ENCODE measurements around the gene ZNF526. TPM values are rescaled to one million over a fixed set of nuclear protein-coding genes. Genes with fewer than 3 reads are reported as not detected.

The ZNF526 gene
- total RNA-seq, 2 donors from 2014 or later, result 15.7 to 16.0 TPM

- Mint-ChIP-seq H3K36me3 (ENCODE audit: low read depth) (peaks cover 64% of the 10 kb centered on the region), H3K27ac (no peak overlapping the region), H3K4me1 (peaks cover 1% of the 10 kb centered on the region), H3K4me3 (no peak overlapping the region), H3K9me3 (no peaks in the 10 kb centered on the region), H3K27me3 (ENCODE audit: insufficient read depth) (no peaks in the 10 kb centered on the region)
- Histone ChIP-seq H3K4me3 (ENCODE audit: low read length) (no peak overlapping the region), H3K9ac (ENCODE audit: extremely low read depth, low read length, poor library complexity, severe bottlenecking) (no peak overlapping the region), H3K9me3 (ENCODE audit: control insufficient read depth, low read length) (no peaks in the 10 kb centered on the region), H3K27ac (ENCODE audit: low read depth, low read length) (no peak overlapping the region), H3K27me3 (ENCODE audit: control insufficient read depth, insufficient read depth, low read length, poor library complexity, severe bottlenecking) (no peaks in the 10 kb centered on the region), H3K36me3 (ENCODE audit: control insufficient read depth, insufficient read depth, low read length) (peaks cover 63% of the 10 kb centered on the region), H3K4me1 (ENCODE audit: control insufficient read depth, insufficient read depth, low read length) (no peaks in the 10 kb centered on the region)
- 95 to 100% methylated on average over 6 to 11 of the region's 11 CpGs for WGBS, 2 experiments (ENCODE audit: insufficient coverage in 1 of 2, insufficient read length in 1 of 2)
- no peak for DNase-seq
- TF ChIP-seq, protein P1, sequence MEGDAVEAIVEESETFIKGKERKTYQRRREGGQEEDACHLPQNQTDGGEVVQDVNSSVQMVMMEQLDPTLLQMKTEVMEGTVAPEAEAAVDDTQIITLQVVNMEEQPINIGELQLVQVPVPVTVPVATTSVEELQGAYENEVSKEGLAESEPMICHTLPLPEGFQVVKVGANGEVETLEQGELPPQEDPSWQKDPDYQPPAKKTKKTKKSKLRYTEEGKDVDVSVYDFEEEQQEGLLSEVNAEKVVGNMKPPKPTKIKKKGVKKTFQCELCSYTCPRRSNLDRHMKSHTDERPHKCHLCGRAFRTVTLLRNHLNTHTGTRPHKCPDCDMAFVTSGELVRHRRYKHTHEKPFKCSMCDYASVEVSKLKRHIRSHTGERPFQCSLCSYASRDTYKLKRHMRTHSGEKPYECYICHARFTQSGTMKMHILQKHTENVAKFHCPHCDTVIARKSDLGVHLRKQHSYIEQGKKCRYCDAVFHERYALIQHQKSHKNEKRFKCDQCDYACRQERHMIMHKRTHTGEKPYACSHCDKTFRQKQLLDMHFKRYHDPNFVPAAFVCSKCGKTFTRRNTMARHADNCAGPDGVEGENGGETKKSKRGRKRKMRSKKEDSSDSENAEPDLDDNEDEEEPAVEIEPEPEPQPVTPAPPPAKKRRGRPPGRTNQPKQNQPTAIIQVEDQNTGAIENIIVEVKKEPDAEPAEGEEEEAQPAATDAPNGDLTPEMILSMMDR (conservative IDR thresholded peaks at IDR 0.05), result no peak
Observed at GRCh38 chr19:42208612-42209011, 11.5 kb upstream of the ZNF526 start.

- H3K27me3 ChIP-seq (ENCODE audit: control insufficient read depth, insufficient read depth, low read length, poor library complexity, severe bottlenecking), result no peaks in the 10 kb centered on the region
- Mint-ChIP-seq H3K36me3 (ENCODE audit: low read depth) (peaks cover 48% of the 10 kb centered on the region), H3K27ac (no peak overlapping the region), H3K4me3 (no peak overlapping the region), H3K27me3 (ENCODE audit: insufficient read depth) (no peaks in the 10 kb centered on the region), H3K9me3 (no peaks in the 10 kb centered on the region), H3K4me1 (peaks cover 16% of the 10 kb centered on the region)
- TF ChIP-seq, protein P1 (conservative IDR thresholded peaks at IDR 0.05), result no peak
- no peak overlapping the region for H3K4me3 ChIP-seq (ENCODE audit: low read length)
- H3K4me1 ChIP-seq (ENCODE audit: control insufficient read depth, insufficient read depth, low read length), result peaks cover 4% of the 10 kb centered on the region
- H3K36me3 ChIP-seq (ENCODE audit: control insufficient read depth, insufficient read depth, low read length), result peaks cover 49% of the 10 kb centered on the region
- no peaks in the 10 kb centered on the region for H3K9me3 ChIP-seq (ENCODE audit: control insufficient read depth, low read length)
- DNase-seq, result no peak
- H3K27ac ChIP-seq (ENCODE audit: low read depth, low read length), result no peak overlapping the region
- 100% methylated on average over 1 of the region's 1 CpG for WGBS, 2 experiments (ENCODE audit: insufficient coverage in 1 of 2, insufficient read length in 1 of 2)
- no peak overlapping the region for H3K9ac ChIP-seq (ENCODE audit: extremely low read depth, low read length, poor library complexity, severe bottlenecking)
Observed at GRCh38 chr19:42212886-42213285, 7.2 kb upstream of the ZNF526 start.

GRCh38 chr19:42214810-42215485, 5.2 kb upstream of the ZNF526 start:
- Histone ChIP-seq H3K9me3 (ENCODE audit: control insufficient read depth, low read length) (no peaks in the 10 kb centered on the region), H3K4me1 (ENCODE audit: control insufficient read depth, insufficient read depth, low read length) (peaks cover 4% of the 10 kb centered on the region), H3K27ac (ENCODE audit: low read depth, low read length) (no peak overlapping the region), H3K4me3 (ENCODE audit: low read length) (no peak overlapping the region), H3K36me3 (ENCODE audit: control insufficient read depth, insufficient read depth, low read length) (peaks cover 28% of the 10 kb centered on the region), H3K27me3 (ENCODE audit: control insufficient read depth, insufficient read depth, low read length, poor library complexity, severe bottlenecking) (no peaks in the 10 kb centered on the region), H3K9ac (ENCODE audit: extremely low read depth, low read length, poor library complexity, severe bottlenecking) (no peak overlapping the region)
- no peaks in the 10 kb centered on the region for H3K27me3 Mint-ChIP-seq (ENCODE audit: insufficient read depth)
- 93 to 100% methylated on average over 4 to 11 of the region's 11 CpGs for WGBS, 2 experiments (ENCODE audit: insufficient coverage in 1 of 2, insufficient read length in 1 of 2)
- H3K27ac Mint-ChIP-seq, result peak overlapping the region; percentile 58
- peaks cover 21% of the 10 kb centered on the region for H3K4me1 Mint-ChIP-seq
- DNase-seq, result no peak
- H3K4me3 Mint-ChIP-seq, result no peak overlapping the region
- TF ChIP-seq, protein P1 (conservative IDR thresholded peaks at IDR 0.05), result no peak
- peaks cover 29% of the 10 kb centered on the region for H3K36me3 Mint-ChIP-seq (ENCODE audit: low read depth)
- H3K9me3 Mint-ChIP-seq, result no peaks in the 10 kb centered on the region
